HG02943 (cell line): ENCODE data around the gene OR5AU1.
A peak's percentile ranks its signal among the peaks of the same experiment; 100 is the strongest.

Experiments used
- ATAC-seq: cut with Tn5 transposase; IDR thresholded peaks from one replicate; pipeline ENCODE4 v1.9.1; 2021; ENCODE audit warnings: mild to moderate bottlenecking, low read depth, moderate library complexity; ENCODE audit not compliant: unreplicated experiment

OR5AU1 gene

DNA sequence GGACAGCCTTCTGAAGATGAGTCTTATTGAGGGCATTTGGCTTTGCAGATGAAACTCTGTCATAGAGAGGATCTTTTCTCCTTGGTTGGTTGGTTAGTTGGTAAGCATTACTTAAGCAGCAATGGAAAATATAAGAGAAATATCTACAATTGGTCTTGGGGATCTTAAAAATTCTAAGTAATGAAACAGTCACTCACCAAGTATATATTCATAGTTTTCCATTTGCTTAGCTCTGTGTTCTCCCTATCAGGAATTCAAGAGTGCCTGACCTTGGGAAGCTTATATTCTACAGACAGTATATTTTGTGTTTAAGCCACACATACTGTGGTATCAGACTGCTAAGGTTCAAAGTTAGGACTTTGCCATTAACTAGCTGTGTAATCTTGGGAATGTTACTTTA, at the start of gene OR5AU1:
Gene OR5AU1 (minus strand): TSS at position 101 of the 400 bp plus-strand sequence. CDS start 191 bp downstream, outside the sequence.
- ATAC-seq: no peak

DNA sequence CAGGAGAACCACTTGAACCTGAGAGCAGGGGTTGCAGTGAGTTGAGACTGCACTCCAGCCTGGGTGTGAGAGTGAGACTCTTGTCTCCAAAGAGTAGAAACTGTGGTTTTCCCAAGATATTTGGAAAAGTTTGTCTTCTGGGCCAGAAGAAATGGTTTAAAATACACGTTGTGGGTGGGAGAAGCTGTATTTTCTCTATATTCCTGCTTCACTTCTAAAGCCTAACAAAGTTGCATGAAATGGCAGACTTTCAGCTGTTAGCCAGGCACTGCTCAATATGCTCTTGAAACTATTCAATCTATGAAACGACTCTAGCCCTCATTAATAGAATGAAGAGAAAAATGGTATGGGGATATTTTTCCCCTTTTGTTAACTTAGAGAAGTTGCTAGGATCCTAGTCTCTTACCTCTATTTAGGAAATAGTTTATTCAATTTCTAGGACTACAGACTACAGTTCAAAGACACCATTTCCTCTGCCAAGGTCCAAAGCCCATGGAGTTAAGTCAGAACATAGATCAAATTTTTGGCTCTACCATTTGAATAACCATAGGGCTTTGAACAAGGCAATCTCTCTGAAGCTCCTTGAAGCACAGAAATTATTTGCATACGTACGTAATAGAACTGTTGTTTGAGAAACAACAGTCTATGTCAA, 49.3 kb upstream of the OR5AU1 start:
- ATAC-seq: no peak

DNA sequence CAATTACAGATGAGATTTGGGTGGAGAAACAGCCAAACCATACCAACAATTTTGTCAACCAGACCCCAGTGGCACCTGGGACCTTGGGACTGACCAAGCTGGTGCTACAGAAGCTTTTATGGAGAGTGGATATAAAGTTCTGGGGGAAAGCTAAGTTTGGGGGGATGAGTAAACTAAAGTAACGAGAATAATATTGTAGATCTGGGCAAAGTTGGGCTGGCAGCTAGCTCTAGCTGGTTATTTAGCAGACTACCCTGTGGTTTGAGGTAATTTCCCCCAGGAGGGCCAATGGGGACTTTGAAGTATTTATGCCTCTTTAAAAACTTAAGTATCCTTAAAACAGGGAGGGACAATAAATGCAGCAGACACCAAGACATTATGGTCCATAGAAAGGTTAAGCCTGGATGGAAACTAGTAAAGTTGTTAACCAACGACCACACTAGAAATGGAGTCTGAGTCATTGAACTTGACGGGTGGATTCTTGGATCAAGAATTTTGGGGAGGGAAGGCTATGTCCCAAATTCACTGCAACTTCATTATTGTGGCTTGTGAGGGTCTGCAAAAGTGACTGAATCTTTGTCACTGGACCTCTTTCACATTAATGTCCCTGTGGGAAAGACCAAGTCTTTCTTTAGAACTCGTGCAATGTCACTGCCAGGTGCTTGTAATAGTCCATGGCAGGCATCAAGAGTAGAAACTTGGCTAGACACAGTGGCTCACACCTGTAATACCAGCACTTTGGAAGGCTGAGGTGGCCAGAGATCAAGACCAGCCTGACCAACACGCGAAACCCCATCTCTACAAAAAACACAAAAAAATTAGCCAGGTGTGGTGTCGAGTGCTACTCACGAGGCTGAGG, 48.5 kb upstream of the OR5AU1 start:
- ATAC-seq: no peak

DNA sequence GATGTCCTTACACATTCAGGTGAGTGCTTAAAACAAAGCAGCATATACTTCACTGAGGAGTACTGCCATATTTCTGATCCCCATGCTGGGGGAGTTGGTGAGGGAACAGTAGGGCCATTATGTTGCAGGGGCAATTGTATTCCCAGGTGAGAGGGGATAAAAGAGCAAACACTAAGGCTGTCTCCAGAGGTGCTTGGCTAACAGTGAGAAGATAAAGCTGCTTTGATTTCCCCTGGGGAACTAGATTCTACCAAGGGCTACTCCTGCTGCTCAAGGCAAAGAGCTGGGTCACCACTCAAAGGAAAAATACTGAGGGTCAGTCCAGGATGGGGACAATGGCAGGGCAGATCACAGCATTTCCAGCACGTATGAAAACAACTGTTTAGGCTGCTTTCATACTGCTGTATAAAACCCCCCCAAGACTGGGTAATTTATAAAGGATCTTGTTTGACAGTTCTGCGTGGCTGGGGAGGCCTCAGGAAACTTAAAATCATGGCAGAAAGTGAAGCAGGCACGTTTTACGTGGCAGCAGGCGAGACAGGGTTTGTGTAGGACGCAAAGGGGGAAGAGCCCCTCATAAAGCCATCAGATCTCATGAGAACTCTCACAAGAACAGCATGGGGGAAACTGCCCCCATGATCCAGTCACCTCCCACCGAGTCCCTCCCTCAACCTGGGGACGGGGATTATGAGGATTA, 47.8 kb upstream of the OR5AU1 start:
- no peak for ATAC-seq

DNA sequence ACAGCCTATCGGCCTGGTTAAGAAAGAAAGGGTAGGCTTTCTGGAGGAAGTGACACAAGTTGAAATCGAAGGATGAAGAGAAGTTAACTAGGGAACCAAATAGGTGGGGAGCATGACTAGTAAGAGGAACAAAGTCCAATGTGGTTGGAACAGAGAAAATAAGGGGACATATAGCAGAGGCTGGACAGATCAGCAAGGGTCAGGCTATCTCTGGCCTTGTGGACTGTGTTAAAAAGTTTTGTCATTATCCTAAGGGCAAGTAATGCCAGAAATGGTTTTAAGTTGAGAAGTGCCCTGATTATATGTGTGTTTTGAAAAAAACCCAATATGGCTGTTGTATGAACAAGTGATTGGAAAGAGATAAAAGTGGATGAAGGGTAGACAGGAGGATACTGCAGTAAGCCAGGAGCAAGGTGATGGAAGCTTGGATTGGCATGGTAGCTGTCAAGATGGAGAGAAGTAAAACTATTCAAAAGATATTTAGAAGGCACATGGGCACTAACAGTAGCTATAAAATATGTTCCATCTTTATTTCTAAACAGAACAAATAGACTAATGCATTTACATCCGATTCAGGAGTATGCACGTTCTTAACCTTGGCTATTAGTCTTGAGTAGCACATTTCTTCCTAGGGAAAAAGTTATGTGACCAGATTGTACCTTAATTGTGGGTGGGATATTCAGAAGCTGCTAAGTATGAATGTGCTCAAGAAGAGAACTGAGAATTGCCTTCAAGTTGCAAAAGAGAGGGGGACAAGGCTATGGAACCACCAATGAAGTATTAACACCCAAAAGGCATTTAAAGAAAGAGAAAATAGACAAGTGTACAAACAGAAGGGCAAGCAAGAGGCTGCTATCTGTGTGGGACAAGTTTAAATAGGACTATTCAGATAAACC, 46.8 kb upstream of the OR5AU1 start:
- ATAC-seq: no peak

DNA sequence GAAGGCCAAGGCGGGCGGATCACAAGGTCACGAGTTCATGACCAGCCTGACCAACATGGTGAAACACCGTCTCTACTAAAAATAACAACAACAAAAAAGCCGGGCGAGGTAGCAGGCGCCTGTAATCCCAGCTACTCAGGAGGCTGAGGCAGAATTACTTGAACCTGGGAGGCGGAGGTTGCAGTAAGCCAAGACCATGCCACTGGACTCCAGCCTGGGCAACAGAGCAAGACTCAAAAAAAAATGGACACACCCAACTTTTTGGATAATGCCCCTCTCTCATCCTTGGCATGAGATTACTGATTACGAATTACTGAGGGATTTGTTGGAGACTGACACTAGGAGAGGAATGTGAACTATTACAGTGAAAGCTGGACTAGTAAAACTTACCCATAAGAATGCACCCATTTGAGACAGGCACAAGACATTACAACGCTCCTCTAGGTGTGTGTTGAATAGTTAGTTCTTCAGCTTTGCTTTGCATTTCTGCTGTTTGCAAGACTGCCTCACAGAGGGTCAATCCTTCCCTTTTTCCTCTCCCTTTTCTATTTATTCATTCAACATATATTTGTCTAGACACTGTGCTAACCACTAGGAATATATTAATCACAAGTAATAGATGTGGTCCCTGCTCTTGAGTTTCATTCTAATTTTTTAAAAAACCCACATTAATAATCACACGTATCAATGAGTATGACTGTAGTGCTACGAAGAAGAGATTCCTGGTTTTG, 46.0 kb upstream of the OR5AU1 start:
- ATAC-seq: no peak

- ATAC-seq: no peak
These were observed 45.0 kb upstream of the OR5AU1 start for GRCh38 chr14:21200752-21201461.

GRCh38 chr14:21199611-21200560, 44.0 kb upstream of the OR5AU1 start:
- ATAC-seq: no peak

- ATAC-seq: no peak
These were observed 41.7 kb upstream of the OR5AU1 start for GRCh38 chr14:21197418-21198205.

GRCh38 chr14:21194597-21194996, 38.7 kb upstream of the OR5AU1 start:
- no peak for ATAC-seq

DNA sequence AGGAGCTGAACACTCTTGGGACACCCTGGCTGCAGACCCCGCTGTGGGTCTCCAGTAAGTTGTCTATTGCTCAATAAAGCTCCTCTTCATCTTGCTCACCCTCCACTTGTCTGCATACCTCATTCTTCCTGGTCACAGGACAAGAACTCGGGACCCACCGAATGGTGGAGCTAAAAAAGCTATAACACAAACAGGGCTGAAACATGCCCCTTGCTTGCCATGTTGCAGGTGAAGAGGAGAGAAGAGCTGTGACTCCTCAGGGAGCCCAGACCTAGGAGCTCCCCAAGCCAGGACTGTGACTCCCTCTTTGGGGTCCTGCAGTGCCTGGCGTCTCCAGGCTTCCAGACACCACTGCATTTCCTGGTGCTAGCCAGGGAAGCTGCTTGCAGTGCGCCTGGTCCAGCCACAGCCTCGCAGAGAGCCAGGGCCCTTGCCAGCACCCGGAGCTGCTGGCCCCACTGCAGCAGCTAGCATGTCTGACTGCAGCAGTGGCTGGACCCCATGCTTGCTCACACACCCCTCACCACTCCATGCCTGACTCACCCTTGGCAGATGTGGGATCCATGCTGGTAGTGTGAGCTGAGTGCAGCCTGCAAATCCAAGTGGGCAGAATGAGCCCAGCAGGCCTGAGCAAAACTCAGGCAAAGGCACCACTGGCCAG, 37.1 kb upstream of the OR5AU1 start:
- ATAC-seq: no peak

DNA sequence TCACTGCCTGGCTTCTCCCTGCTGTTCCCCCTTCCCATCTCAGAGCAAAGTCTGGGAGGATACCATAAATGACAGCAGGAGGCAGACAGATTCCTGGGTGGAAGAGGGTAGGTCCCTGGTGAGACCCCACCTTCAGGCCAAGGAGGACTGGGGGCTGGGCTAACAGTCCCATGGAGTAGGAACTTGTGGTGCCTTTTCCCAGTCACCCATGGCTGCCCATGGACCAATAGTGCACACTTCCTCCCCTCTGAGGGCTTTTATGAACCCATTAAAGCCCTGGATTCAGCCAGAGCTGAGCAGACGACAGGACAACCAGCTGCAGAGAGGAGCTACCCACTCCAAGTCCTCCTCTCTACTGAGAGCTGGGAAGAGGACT, 36.6 kb upstream of the OR5AU1 start:
- no peak for ATAC-seq

DNA sequence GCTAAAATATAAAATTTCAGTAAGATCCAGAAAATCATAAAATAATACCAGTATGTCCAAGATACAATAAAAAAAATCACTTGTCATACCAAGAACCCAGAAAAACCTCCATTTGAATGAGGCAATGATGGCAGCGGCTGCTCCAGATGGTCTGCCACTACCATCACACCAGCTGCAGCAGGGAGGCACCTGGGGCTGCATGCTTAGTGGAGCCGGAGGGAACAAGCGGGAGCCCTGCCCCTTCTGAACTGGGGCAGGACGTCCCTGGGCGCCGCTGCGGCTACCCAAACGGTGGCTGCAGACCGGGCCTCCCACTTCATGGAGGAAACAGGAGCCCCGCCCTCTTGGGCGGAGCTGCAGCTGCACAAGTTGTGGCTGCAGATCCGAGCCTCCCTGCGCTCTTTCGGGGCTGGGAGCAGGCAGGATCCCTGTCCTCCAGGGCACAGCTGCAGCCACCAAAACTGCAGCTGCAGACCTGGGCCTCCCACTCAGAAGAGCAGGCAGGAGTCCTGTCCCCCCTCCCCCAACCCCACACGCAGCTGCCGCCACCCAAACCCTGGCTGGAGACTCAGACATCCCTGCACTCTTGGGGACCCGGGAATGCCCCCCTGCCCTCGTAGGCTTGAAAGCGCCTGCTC, 36.1 kb upstream of the OR5AU1 start:
- peak; percentile 84 for ATAC-seq

DNA sequence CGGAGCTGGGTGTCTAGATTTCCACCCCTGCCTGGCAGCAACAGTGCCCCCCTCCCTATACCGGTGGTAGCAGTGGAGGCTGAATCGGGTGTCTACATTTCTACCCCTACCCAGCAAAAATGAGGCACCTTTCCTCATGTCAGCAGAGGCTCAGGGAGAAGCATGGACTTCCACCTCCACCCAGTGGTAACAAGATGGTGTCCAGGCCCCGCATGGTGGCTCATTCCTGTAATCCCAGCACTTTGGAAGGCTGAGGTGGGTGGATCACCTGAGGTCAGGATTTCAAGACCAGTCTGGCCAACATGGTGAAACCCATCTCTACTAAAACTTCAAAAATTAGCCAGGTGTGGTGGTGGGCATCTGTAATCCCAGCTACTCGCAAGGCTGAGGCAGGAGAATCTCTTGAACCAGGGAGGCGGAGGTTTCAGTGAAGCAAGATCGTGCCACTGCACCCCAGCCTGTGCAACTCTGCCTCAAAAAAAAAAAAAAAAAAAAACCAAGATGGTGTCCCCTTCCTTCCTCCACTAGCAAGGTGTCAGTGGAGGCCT, 35.5 kb upstream of the OR5AU1 start:
- no peak for ATAC-seq

DNA sequence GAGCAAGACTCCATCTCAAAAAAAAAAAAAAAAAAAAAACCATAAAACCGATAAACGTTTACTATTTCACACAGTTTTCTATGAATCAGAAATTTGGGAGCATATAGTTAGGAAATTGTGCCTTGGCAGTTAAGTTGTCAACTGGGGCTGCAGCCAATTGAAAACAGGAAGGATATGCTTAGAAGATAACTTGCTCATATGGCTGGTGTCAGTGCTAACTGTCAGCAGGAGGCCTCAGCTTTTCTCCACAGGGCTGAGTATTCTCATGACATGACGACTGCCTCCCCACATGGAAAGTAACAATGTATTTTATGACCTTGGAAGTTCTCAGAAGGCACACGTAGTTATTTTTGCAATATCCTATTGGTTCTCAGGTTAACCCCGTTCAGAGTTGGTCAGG, 29.6 kb upstream of the OR5AU1 start:
- no peak for ATAC-seq

DNA sequence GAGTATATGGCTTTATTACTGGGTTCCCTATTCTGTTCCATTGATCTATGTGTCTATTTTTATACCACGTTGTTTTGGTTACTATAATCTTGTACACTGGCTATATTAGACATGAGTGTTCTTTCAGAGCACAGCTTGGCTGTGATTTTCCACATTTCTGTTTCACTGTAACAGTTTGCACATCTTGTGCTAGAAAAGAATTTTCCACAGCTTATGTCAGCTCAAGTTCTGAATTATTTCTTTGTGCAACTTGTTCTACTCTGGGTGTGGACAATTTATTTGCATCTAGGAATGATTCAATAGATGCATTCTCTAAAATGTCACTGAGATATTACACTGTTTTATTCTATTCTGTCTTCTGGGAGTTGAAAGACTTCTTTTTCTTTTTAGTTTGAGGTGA, 28.4 kb upstream of the OR5AU1 start:
- ATAC-seq: no peak
